Neural crest cell (in vitro differentiated cells): ENCODE measurements around the gene KRTAP25-1. TPM values are rescaled to one million over a fixed set of nuclear protein-coding genes. Genes with fewer than 3 reads are reported as not detected.
A peak's percentile ranks its signal among the peaks of the same experiment; 100 is the strongest.

ENCODE experiments used
- DNase-seq: peaks from one replicate; pipeline ENCODE4 v3.0.0; 2021; ENCODE audit warnings: low read depth, mixed read lengths, low spot score
- H3K27ac Mint-ChIP-seq: one replicate; pipeline ENCODE4 v1.8.0; 2021; ENCODE audit warnings: mild to moderate bottlenecking, mixed read lengths; ENCODE audit not compliant: unreplicated experiment
- H3K27me3 Mint-ChIP-seq: 2 replicates; pipeline ENCODE4 v1.8.0; 2021; ENCODE audit warnings: low read depth, mild to moderate bottlenecking, mixed read lengths
- H3K36me3 Mint-ChIP-seq: 2 replicates; pipeline ENCODE4 v1.8.0; 2021; ENCODE audit warnings: low read depth, mild to moderate bottlenecking, mixed read lengths
- H3K4me1 Mint-ChIP-seq: 2 replicates; pipeline ENCODE4 v1.8.0; 2021; ENCODE audit warnings: mixed read lengths
- H3K4me3 Mint-ChIP-seq: one replicate; pipeline ENCODE4 v1.8.0; 2021; ENCODE audit warnings: mild to moderate bottlenecking, mixed read lengths
- H3K9me3 Mint-ChIP-seq: 2 replicates; pipeline ENCODE4 v1.8.0; 2021; ENCODE audit warnings: mixed read lengths
- CTCF ChIP-seq: fragments of 200-600 bp; sonication (generic); conservative IDR thresholded peaks from 2 replicates; pipeline ENCODE4 v1.5.0; 2021; ENCODE audit warnings: antibody characterized with exemption, mild to moderate bottlenecking
- total RNA-seq: library from RNA; stranded (reverse); gene quantifications from 2 replicates; pipeline ENCODE4 v1.2.1, GENCODE V29; 2021

Gene KRTAP25-1
- total RNA-seq, 1 donor from 2014 or later, result not detected

DNA sequence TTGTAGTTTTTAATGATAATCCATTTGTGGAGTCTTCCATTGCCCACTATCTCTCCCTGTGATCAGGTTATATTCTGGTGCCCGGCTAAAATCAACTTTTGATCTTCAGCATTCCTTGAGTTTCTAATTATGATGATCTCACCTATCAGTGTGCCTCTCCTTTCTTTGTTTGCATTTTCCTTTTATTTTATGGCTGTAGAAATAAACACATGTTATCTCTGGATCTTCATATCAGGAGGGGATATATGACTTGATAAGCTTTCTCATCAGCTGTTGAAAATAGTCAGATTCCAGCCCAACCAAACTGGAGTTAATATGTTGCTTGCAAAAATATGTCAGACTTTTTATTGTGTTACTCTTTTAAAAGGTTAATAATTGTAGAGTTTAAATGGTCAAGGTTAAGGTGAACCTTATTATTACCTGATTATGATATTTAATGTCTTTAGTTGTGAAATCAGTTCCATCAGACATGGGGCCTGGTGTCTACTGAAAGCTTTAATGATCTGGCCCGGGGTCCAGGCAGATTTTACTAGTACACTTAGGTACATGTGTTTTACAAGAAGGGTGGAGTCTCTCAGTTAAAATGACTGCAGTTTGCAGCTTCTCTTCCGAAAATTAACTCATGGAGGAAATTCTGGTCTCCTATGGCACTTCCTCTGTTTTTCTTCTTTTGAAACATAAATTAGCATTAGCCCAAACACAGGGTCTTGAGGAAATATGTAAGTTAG, 19.3 kb downstream of the KRTAP25-1 start:
- H3K27ac Mint-ChIP-seq, result no peak overlapping the region
- peaks cover 16% of the 10 kb centered on the region for H3K9me3 Mint-ChIP-seq
- H3K4me1 Mint-ChIP-seq, result peaks cover 10% of the 10 kb centered on the region
- H3K4me3 Mint-ChIP-seq, result no peak overlapping the region
- DNase-seq, result no peak
- no peaks in the 10 kb centered on the region for H3K27me3 Mint-ChIP-seq
- no peak for TF ChIP-seq CTCF
- peaks cover 4% of the 10 kb centered on the region for H3K36me3 Mint-ChIP-seq

GRCh38 chr21:30268608-30269197, 20.6 kb downstream of the KRTAP25-1 start:
- no peaks in the 10 kb centered on the region for H3K4me1 Mint-ChIP-seq
- TF ChIP-seq CTCF, result peak; percentile 39
- H3K4me3 Mint-ChIP-seq, result no peak overlapping the region
- H3K36me3 Mint-ChIP-seq, result peaks cover 2% of the 10 kb centered on the region
- peaks cover 11% of the 10 kb centered on the region for H3K9me3 Mint-ChIP-seq
- H3K27me3 Mint-ChIP-seq, result no peaks in the 10 kb centered on the region
- DNase-seq, result no peak
- H3K27ac Mint-ChIP-seq, result no peak overlapping the region

- Mint-ChIP-seq H3K9me3 (peaks cover 2% of the 10 kb centered on the region), H3K4me3 (no peak overlapping the region), H3K27ac (no peak overlapping the region), H3K4me1 (no peaks in the 10 kb centered on the region), H3K36me3 (no peaks in the 10 kb centered on the region), H3K27me3 (no peaks in the 10 kb centered on the region)
- DNase-seq, result no peak
- TF ChIP-seq CTCF, result peak; percentile 58
Measured at GRCh38 chr21:30257773-30258172, 31.5 kb downstream of the KRTAP25-1 start.

GRCh38 chr21:30256100-30256499, 33.2 kb downstream of the KRTAP25-1 start:
- Mint-ChIP-seq H3K4me1 (no peaks in the 10 kb centered on the region), H3K27me3 (no peaks in the 10 kb centered on the region), H3K27ac (no peak overlapping the region), H3K9me3 (peaks cover 4% of the 10 kb centered on the region), H3K36me3 (no peaks in the 10 kb centered on the region), H3K4me3 (no peak overlapping the region)
- TF ChIP-seq CTCF, result no peak
- DNase-seq, result no peak

DNA sequence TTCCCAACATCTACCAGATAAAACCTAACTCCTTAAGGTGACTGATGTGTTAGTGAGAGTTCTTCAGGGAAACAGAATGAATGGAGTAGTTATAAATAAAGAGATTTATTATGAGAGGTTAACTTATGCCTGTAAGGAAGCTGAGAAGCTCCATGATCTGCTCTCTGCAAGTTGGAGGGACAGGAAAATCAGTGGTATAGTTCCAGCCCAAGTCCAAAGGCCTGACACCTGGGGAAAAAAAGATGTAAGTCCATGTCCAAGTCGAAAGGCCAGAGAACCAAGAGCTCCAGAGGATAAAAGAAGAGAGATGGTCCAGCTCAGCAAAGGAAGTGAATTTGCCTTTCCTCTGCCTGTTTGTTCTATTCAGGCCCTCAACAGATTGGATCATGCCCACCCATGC, 33.6 kb downstream of the KRTAP25-1 start:
- Mint-ChIP-seq H3K9me3 (peaks cover 4% of the 10 kb centered on the region), H3K4me1 (no peaks in the 10 kb centered on the region), H3K4me3 (no peak overlapping the region), H3K27ac (no peak overlapping the region), H3K27me3 (no peaks in the 10 kb centered on the region), H3K36me3 (no peaks in the 10 kb centered on the region)
- TF ChIP-seq CTCF, result no peak
- DNase-seq, result no peak
